ENCODE measurements around the gene TGFB3. TPM values are rescaled to one million over a fixed set of nuclear protein-coding genes. Genes with fewer than 3 reads are reported as not detected.

Gene TGFB3
- total RNA-seq, 1 experiment from 2014 or later: 1.7 TPM

DNA sequence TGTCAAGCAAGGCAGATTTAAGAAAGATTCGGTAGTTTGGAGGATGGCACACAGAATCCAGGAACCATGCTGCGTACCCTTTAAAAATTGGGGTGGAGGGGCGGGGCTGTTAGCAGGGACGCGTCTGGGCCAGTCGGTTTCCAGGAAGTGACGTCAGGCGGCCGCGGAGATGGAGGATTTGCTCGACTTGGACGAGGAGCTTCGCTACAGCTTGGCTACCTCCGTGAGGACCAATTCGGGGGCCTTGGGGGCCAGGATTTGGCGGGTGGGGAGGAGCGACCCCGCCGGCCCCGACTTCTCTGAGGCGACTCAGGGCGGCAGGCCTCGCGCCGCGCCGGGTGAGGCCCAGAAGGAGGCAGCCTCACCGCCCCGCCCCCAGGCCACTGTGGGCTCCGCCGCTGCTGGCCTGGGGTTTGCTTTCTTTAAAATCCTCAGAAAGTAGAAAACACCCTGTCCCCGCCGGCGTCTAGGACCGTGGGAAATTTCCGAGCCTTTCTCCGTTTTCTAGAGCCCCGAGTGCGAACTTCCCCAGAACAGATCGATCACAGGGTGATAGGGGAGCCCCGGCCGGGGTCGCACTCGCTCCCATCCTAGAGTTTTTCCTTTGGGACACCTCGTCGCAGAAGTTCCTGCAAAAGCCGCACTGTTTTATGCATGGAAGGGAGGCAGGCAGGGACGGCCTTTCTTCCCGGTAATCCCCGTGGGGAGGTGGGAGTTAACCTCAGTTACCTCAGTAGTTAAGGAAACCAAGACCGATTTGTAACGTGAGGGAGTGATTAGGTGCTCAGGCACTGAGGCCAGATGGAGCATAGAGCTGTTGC is 4.0 kb upstream of the TGFB3 start, which contains the start of gene IFT43 (continued):
- TF ChIP-seq MYBL2 (CRISPR knock-in tag; IDR thresholded peaks at IDR 0.05) (no peak), ESRRA (CRISPR knock-in tag; IDR thresholded peaks at IDR 0.05; ENCODE audit: borderline replicate concordance) (no peak), SMAD3 (CRISPR knock-in tag; IDR thresholded peaks at IDR 0.05; ENCODE audit: borderline replicate concordance) (no peak), TP53 (CRISPR knock-in tag; IDR thresholded peaks at IDR 0.05) (no peak), ZMAT4 (CRISPR knock-in tag; IDR thresholded peaks at IDR 0.05) (no peak), ERG (CRISPR knock-in tag; IDR thresholded peaks at IDR 0.05) (no peak), JAZF1 (CRISPR knock-in tag; IDR thresholded peaks at IDR 0.05) (no peak), CREM (CRISPR knock-in tag; IDR thresholded peaks at IDR 0.05) (peak; percentile 88; the same call in 1 of the 2 replicates), NFE2L1 (CRISPR knock-in tag; IDR thresholded peaks at IDR 0.05) (no peak), ATF1 (CRISPR knock-in tag; IDR thresholded peaks at IDR 0.05) (no peak), SMAD4 (CRISPR knock-in tag; IDR thresholded peaks at IDR 0.05) (no peak), TCF7 (CRISPR knock-in tag; IDR thresholded peaks at IDR 0.05; ENCODE audit: low read depth) (no peak), STAT6 (CRISPR knock-in tag; conservative IDR thresholded peaks at IDR 0.05; ENCODE audit: low read depth) (no peak), RORB (CRISPR knock-in tag; IDR thresholded peaks at IDR 0.05) (no peak), ZNF512 (CRISPR knock-in tag; IDR thresholded peaks at IDR 0.05; ENCODE audit: borderline replicate concordance) (no peak), ZBTB21 (CRISPR knock-in tag; IDR thresholded peaks at IDR 0.05; ENCODE audit: borderline replicate concordance) (no peak), ZNF671 (CRISPR knock-in tag; IDR thresholded peaks at IDR 0.05) (no peak), OVOL2 (CRISPR knock-in tag; IDR thresholded peaks at IDR 0.05; ENCODE audit: borderline replicate concordance) (no peak), ZNF219 (CRISPR knock-in tag; IDR thresholded peaks at IDR 0.05; ENCODE audit: borderline replicate concordance) (no peak), GABPB1 (CRISPR knock-in tag; IDR thresholded peaks at IDR 0.05) (peak; percentile 36; the same call in 1 of the 2 replicates), ZNF232 (CRISPR knock-in tag; IDR thresholded peaks at IDR 0.05) (no peak), ZNF121 (CRISPR knock-in tag; IDR thresholded peaks at IDR 0.05) (no peak), IRF2 (CRISPR knock-in tag; IDR thresholded peaks at IDR 0.05; ENCODE audit: borderline replicate concordance, low read depth) (no peak)
- TF ChIP-seq, protein P1, sequence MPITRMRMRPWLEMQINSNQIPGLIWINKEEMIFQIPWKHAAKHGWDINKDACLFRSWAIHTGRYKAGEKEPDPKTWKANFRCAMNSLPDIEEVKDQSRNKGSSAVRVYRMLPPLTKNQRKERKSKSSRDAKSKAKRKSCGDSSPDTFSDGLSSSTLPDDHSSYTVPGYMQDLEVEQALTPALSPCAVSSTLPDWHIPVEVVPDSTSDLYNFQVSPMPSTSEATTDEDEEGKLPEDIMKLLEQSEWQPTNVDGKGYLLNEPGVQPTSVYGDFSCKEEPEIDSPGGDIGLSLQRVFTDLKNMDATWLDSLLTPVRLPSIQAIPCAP (CRISPR knock-in tag; IDR thresholded peaks at IDR 0.05): no peak
- TF ChIP-seq, protein P2, sequence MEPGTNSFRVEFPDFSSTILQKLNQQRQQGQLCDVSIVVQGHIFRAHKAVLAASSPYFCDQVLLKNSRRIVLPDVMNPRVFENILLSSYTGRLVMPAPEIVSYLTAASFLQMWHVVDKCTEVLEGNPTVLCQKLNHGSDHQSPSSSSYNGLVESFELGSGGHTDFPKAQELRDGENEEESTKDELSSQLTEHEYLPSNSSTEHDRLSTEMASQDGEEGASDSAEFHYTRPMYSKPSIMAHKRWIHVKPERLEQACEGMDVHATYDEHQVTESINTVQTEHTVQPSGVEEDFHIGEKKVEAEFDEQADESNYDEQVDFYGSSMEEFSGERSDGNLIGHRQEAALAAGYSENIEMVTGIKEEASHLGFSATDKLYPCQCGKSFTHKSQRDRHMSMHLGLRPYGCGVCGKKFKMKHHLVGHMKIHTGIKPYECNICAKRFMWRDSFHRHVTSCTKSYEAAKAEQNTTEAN (CRISPR knock-in tag; IDR thresholded peaks at IDR 0.05): no peak
- TF ChIP-seq, protein P3, sequence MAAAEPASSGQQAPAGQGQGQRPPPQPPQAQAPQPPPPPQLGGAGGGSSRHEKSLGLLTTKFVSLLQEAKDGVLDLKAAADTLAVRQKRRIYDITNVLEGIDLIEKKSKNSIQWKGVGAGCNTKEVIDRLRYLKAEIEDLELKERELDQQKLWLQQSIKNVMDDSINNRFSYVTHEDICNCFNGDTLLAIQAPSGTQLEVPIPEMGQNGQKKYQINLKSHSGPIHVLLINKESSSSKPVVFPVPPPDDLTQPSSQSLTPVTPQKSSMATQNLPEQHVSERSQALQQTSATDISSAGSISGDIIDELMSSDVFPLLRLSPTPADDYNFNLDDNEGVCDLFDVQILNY (CRISPR knock-in tag; IDR thresholded peaks at IDR 0.05): no peak
- TF ChIP-seq, protein P4, sequence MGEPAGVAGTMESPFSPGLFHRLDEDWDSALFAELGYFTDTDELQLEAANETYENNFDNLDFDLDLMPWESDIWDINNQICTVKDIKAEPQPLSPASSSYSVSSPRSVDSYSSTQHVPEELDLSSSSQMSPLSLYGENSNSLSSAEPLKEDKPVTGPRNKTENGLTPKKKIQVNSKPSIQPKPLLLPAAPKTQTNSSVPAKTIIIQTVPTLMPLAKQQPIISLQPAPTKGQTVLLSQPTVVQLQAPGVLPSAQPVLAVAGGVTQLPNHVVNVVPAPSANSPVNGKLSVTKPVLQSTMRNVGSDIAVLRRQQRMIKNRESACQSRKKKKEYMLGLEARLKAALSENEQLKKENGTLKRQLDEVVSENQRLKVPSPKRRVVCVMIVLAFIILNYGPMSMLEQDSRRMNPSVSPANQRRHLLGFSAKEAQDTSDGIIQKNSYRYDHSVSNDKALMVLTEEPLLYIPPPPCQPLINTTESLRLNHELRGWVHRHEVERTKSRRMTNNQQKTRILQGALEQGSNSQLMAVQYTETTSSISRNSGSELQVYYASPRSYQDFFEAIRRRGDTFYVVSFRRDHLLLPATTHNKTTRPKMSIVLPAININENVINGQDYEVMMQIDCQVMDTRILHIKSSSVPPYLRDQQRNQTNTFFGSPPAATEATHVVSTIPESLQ (CRISPR knock-in tag; IDR thresholded peaks at IDR 0.05): no peak
- TF ChIP-seq, protein P5, sequence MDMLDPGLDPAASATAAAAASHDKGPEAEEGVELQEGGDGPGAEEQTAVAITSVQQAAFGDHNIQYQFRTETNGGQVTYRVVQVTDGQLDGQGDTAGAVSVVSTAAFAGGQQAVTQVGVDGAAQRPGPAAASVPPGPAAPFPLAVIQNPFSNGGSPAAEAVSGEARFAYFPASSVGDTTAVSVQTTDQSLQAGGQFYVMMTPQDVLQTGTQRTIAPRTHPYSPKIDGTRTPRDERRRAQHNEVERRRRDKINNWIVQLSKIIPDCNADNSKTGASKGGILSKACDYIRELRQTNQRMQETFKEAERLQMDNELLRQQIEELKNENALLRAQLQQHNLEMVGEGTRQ (CRISPR knock-in tag; IDR thresholded peaks at IDR 0.05): no peak

Measured in WTC11 (cell line).